Endothelial cell of umbilical vein (primary cell): ENCODE measurements around the gene PRMT1.

Experiments
- CTCF ChIP-seq, 2 donors: IDR thresholded peaks; 1 replicate in 1 of 2; 2 replicates in 1 of 2; pipeline ENCODE4 v1.5.1; 2011; ENCODE audit warnings: low read length in 2 of 2, mild to moderate bottlenecking in 2 of 2, moderate library complexity in 2 of 2, control low read depth in 1 of 2, inconsistent platforms in 1 of 2, low read depth in 1 of 2; ENCODE audit not compliant: insufficient read depth in 1 of 2; ENCODE audit errors: extremely low read depth in 1 of 2
- POLR2A ChIP-seq: IDR thresholded peaks from 2 replicates; pipeline ENCODE4 v1.6.1; 2012; ENCODE audit warnings: low read depth, mild to moderate bottlenecking, control low read depth, low read length

GRCh38 chr19:49710372-49710951 is 33.4 kb downstream of the PRMT1 start:
- TF ChIP-seq POLR2A, result no peak
- no peak for TF ChIP-seq CTCF (IDR thresholded peaks at IDR 0.05; ENCODE audit: extremely low read depth in 1 of 2, insufficient read depth in 1 of 2, low read depth in 1 of 2, low read length in 2 of 2)
